DMS53 treated with DMSO at 0.1 percent for 48 hours (cell line): ENCODE data around the gene PHACTR3.

Source experiments
- DNase-seq: peaks from one replicate; lab custom pipeline; 2025; ENCODE audit not compliant: unreplicated experiment; lab: John Stamatoyannopoulos, UW

The PHACTR3 gene

DNA sequence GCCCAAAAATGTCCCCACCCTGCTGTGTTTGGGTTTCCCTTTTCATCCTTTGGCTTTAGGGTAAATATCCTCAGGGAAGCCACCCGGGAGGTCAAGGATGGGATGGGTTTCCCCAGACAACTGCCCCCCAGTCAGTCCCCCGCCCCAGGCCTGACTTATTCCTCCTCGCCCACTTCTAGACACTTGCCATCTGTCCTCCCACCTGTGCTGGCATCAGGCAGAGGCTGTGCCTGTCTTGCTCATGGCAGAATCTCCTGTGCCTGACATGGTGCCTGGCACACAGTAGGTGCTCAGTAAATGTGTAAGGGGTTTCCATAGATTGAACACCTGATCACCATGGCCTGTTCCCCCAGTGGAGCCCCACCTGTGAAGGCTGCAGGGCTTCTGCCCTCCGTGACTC lies 141.8 kb downstream of the PHACTR3 start:
- no peak for DNase-seq

GRCh38 chr20:59747671-59748515 lies 143.6 kb downstream of the PHACTR3 start:
- DNase-seq = no peak

DNA sequence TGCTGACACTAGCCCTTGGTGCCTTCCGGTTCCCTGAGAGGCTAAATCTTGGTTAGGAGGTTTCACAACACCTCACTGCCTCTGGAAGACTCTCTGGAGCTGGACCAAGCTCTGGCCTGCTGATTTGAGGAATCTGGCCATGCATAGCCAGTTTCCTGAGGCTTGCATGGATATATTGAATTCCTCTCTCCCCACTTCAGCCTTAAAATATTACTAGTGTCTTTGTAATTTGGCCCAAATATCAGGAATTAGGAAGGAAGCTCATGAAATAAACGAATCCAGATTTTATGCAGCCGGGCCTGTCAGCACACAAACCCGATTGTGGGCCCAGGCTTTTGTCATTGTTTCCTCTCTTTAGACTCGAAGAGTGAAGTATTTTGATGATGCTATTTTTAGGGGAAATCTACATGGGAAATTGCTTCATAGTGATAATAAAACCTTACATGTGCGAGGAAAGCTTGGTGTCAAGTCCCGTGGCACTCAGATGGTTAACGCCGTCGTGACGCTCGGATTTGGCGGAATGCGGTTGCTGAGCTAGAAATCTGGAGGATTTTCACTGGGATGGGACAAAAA lies 144.4 kb downstream of the PHACTR3 start:
- no peak for DNase-seq

GRCh38 chr20:59749301-59749700 lies 145.0 kb downstream of the PHACTR3 start:
- DNase-seq = no peak

DNA sequence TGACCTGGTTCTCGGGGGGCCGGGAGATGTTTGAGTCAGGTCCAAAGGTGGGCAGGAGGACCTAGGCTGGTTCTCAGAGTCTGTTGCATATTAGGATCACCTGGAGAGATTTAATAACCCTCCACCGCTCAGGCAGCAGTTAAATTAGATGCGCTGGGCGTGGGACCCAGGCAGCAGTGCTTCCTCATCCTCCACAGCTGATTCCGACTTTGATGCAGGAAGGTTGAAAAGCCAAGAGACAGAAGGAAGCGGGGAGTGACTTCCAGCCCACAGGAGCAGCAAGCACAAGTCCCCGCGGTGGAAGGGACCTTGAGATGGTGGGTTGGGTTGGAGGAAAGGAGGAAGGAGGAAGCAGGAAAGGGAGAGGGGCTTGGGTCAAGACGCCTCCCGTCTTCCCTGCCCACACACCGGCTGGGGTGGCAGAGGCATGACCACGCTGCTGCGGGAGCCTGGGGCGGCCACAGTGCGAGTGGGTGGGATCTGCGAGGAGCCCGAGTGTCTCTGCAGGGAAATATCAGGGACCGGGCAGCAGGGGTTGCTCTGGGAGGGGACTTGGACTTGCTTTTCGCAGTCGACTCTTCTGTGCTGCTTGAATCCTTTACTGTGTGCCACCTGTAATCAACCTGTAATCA lies 146.0 kb downstream of the PHACTR3 start:
- DNase-seq = no peak

GRCh38 chr20:59751075-59751711 lies 146.9 kb downstream of the PHACTR3 start:
- peak; percentile 47 for DNase-seq

GRCh38 chr20:59752101-59752586 lies 147.8 kb downstream of the PHACTR3 start:
- no peak for DNase-seq

DNA sequence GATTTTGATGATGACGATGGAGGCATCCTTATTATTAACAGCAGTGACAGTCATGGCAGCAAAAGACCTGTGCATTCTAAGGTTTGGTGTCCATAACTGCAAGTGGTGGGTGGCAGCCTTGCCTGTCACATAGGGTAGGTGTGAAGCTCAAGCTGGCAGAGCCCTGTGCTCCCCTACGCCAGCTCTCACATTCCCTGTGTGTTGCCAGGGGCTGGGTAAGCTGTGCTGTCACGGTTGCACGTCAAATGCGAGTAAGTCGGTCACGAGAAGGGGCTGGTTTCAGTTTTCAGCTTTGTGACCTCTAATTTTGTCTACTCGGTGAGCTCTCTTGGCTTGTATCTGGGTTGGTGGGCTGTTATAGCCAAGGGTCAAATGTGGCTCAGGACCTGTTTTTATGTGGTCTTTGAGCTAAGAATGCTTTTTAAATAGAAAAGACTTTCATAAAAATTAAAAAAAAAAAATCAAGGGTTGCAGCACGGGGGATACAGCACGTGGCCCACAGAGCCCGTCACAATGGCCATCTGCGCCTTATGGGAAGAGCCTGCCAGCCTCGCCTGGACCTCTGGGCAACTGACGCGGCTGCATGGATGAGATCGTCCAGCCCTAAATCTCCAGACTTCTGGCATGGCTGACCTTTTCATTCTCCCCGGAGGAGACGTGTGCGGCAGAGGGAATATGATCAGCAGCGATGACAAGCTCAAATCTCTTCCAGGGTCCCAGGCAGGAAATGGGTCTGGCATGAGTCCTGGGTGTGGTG lies 148.5 kb downstream of the PHACTR3 start:
- DNase-seq = no peak

- DNase-seq = no peak
These were observed 149.5 kb downstream of the PHACTR3 start for GRCh38 chr20:59753836-59754235.

- no peak for DNase-seq
These were observed 150.2 kb downstream of the PHACTR3 start for GRCh38 chr20:59754551-59754950.

GRCh38 chr20:59756241-59756640 lies 151.9 kb downstream of the PHACTR3 start:
- no peak for DNase-seq

DNA sequence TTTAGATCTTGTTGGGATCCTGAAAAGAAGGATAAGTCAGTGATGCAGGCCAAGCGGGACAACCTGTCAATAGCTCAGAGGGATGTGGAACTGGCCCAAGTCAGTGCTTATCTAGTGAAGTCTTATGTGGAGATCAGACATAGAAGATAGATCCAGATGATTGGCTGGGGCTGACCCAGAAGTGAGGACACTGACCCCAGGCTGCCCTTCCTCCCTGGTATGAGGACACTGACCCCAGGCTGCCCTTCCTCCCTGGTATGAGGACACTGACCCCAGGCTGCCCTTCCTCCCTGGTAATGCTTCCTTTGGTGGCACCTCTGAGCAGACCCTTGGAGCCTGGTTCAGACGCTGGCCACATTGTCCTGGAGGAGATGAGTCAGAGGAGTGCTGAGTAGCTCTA lies 159.7 kb downstream of the PHACTR3 start:
- DNase-seq = no peak

DNA sequence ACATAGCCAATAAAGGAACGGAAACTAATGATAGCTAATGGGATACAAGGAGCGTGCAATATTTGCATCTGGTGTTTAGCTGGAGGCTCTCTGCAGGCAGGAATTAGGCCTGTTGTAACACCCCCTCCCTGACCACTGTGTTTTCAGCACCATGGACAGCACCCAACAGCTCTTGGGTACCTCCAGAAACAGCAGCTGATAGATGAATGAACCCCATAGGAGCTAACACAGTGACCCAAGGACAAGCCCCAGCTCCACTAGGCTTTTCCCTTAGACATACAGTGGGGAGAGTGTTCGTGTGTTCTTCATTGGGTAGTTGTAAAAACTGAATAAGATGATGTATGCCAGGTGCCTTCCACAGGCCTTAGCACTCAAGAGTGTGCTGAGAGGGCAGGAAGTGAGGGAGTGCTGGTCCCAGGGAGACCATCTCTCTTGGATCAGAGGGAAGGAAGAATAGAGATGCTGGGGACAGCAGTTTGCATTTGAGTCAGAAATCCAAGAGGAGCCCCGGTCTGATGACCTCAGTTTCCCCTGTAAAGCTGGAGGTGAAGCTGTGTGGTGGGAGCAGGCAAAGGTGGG lies 161.3 kb downstream of the PHACTR3 start:
- no peak for DNase-seq

DNA sequence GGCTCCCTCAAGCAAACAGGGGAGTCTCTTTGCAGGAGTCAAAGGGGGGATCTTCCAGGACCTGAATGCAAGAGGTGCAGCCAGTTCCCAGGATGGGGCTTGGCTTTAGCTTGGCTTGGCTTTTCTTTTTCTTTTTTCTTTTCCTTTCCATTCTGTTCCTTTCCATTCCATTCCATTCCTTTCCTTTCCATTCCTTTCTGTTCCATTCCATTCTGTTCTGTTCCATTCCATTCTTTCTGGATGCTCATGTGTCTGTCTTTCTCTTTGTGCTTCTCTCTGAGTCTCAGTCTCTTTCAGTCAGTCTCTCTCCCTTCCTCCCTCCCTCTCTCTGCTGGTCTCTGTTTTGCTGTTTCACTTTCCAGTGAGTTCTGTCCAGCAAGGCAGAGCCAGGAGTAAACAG lies 163.3 kb downstream of the PHACTR3 start:
- DNase-seq = no peak

- no peak for DNase-seq
These were observed 165.9 kb downstream of the PHACTR3 start for GRCh38 chr20:59770270-59770669.

- DNase-seq = no peak
These were observed 166.5 kb downstream of the PHACTR3 start for GRCh38 chr20:59770851-59771250.

- no peak for DNase-seq
These were observed 167.4 kb downstream of the PHACTR3 start for GRCh38 chr20:59771506-59772372.

DNA sequence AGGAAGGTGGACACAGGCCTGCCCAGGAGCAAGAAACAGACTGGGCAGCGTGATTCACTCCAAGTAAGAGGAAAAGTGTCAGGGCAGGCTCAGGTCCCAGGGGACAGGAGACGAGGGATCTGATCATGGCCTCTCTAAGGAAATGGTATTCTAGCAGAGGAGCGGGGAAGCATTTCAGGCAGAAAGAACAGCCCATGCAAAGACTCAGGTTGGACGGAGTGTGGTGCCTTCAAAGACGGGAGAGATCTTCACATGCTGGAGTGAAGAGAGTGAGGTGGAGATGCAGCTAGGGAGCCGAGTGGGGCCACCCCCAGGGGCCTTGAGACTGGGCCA lies 168.0 kb downstream of the PHACTR3 start:
- no peak for DNase-seq
